Stimulated activated effector memory CD8-positive, alpha-beta T cell treated with anti-CD3 and anti-CD28 coated beads, Interleukin-12 subunit alpha, Interleukin-12 subunit beta, amount 100 ng/mL, for 72 hours (primary cell): Measurements from ENCODE around the gene SPIRE2.
A peak's percentile ranks its signal among the peaks of the same experiment; 100 is the strongest.

Experiments
- ATAC-seq: fragments of 150-1000 bp; cut with Tn5 transposase; 2 replicates; pipeline ENCODE4 v1.10.0; 2021
- DNase-seq, 2 donors: peaks; one replicate each; pipeline ENCODE4 v3.0.0; 2021 to 2022; ENCODE audit warnings: low spot score in 2 of 2
- H3K27ac Mint-ChIP-seq: one replicate; pipeline ENCODE4 v1.8.0; 2022; ENCODE audit warnings: mild to moderate bottlenecking, mixed read lengths
- H3K36me3 Mint-ChIP-seq: one replicate; pipeline ENCODE4 v1.8.0; 2022; ENCODE audit warnings: mild to moderate bottlenecking, mixed read lengths
- H3K4me1 Mint-ChIP-seq: one replicate; pipeline ENCODE4 v1.8.0; 2022; ENCODE audit warnings: mixed read lengths
- H3K4me3 Mint-ChIP-seq: one replicate; pipeline ENCODE4 v1.8.0; 2022; ENCODE audit warnings: mild to moderate bottlenecking, mixed read lengths
- H3K9me3 Mint-ChIP-seq: one replicate; pipeline ENCODE4 v1.8.0; 2022; ENCODE audit warnings: mixed read lengths

Gene SPIRE2

DNA sequence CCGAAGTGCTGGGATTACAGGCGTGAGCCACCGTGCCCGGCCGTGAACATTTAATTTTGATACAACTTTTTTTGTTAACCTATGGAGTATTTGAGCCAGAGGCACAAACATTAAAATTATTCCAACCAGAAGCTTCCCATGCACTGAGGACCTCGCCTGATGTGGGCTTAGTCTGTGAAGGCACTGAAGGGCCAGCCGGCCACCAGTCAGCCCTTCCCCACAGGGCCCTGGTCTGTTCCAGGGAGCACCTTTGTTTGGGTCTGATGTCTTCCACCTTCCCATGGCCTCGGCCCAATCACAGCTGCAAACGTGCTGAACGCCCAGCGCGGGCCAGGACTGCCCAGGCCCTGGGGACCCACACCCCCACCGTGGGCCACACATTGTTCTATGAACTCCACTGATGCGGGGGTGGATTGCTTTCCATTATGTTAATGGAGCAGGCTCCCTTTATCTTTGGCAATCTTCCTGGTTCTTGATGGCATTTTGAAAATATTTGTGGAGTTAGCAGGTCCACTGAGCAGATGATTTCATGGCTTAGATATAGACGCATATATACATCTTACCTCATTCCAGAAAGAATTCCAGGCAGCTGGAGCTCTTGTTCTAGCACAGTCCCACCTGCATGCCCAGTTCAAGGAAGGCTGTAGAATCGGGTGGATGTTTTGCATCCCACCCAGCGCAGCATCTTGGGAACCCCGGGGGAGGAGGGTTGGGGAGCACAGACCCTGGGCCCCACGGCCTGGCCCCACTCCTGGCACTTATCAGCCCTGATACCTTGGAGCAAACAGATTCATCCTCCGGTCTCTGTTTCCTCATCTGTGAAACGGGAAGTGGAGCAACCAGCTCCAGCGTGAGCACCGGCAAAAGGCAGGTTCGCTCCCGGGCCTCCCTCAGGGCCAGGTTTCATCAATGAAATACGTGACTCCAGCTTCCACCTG is 14.5 kb downstream of the SPIRE2 start:
- Mint-ChIP-seq H3K4me3 (no peak overlapping the region), H3K9me3 (no peaks in the 10 kb centered on the region), H3K27ac (no peak overlapping the region), H3K36me3 (peaks cover 7% of the 10 kb centered on the region), H3K4me1 (peaks cover 34% of the 10 kb centered on the region)
- no peak for ATAC-seq
- DNase-seq: no peak

DNA sequence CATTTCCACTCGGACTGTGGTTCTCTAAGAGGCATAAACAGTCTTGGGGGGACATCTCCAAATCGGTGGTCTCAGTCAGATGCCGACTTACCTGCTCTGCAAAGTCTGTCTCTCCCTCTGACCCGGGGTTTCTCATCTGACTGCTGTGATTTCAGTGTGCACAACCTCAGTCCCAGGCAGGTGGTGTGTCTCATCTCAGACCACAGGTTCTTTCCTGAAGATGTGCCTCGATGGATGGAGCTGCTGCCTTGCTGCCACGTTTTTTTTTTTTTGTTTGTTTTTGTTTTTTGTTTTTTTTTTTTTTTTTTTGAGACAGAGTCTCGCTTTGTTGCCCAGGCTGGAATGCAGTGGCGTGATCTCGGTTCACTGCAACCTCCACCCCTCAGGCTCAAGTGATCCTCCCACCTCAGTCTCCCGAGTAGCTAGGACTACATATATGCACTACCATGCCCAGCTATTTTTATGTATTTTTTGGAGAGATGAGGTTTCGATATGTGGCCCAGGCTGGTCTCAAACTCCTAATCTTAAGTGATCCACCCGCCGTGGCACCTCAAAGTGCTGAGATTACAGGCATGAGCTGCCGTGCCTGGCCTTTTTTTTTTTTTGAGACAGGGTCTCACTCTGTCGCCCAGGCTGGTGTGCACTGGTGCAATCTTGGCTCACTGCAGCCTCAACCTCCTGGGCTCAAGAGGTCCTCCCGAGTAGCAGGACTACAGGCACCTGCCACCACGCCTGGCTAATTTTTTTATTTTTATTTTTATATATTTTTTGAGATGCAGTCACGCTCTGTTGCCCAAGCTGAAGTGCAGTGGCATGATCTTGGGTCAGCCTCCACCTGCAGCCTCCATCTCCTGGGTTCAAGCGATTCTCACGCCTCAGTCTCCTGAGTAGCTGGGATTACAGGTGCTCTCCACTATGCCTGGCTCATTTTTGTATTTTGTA is 15.4 kb downstream of the SPIRE2 start:
- peaks cover 7% of the 10 kb centered on the region for H3K36me3 Mint-ChIP-seq
- no peak for DNase-seq

DNA sequence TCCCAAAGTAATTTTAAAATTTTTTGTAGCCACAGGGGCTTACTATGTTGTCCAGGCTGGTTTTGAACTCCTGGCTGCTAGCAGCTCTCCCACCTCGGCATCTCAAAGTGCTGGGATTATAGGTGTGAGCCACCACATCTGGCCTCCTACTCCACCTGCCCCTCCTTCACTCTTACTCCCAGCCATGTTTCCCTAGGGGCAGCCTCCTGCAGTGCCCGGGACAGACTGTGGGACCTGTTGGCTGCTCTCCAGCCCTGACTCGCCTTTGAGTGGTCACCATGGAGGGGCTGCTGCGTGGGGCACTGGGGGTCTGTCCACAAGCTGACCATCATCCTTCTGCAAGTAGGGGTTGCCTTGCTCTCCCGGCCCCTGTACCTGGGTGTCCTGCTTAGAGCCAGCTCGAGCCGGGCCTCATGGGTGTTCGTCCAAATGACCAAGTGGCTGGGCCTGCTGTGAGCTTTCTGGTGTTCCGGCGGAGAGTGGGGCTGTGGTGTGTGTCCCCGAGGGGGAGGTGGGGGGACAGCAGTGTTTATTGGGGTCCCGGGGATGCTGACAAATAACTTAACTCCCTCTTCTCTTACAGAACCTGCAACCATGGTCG is 16.6 kb downstream of the SPIRE2 start:
- no peak overlapping the region for H3K27ac Mint-ChIP-seq
- H3K36me3 Mint-ChIP-seq: peaks cover 7% of the 10 kb centered on the region
- no peaks in the 10 kb centered on the region for H3K9me3 Mint-ChIP-seq

More for the DNA sequence above, 15.4 kb downstream of the SPIRE2 start:
- Mint-ChIP-seq H3K9me3 (no peaks in the 10 kb centered on the region), H3K27ac (no peak overlapping the region), H3K4me3 (no peak overlapping the region), H3K4me1 (peaks cover 28% of the 10 kb centered on the region)
- ATAC-seq: no peak

DNA sequence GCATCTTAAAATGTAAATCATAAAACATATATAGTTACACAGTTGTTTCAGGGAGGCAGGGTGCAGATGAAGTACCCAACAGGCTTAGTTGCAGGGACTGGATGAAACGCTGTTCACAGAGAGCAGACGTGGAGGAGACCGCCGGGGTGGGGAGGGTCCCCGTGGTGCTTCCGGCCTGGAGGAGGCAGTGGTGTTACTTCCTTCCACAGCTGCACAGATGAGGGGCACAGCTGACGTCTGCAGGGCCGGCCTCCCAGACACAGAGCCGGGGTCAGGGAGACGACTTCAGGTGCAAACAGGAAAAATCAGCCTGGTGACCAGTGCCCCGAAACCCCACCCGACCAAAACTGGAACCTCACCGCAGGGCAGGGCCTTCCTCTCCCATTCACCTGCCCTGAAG is 17.1 kb downstream of the SPIRE2 start:
- DNase-seq (no peak), ATAC-seq (no peak)
- Mint-ChIP-seq H3K27ac (no peak overlapping the region), H3K4me3 (peak overlapping the region; percentile 30), H3K9me3 (no peaks in the 10 kb centered on the region), H3K4me1 (peaks cover 17% of the 10 kb centered on the region), H3K36me3 (peaks cover 7% of the 10 kb centered on the region)

More for the DNA sequence above, 16.6 kb downstream of the SPIRE2 start:
- Mint-ChIP-seq H3K4me1 (peaks cover 17% of the 10 kb centered on the region), H3K4me3 (no peak overlapping the region)
- ATAC-seq: no peak
- no peak for DNase-seq

DNA sequence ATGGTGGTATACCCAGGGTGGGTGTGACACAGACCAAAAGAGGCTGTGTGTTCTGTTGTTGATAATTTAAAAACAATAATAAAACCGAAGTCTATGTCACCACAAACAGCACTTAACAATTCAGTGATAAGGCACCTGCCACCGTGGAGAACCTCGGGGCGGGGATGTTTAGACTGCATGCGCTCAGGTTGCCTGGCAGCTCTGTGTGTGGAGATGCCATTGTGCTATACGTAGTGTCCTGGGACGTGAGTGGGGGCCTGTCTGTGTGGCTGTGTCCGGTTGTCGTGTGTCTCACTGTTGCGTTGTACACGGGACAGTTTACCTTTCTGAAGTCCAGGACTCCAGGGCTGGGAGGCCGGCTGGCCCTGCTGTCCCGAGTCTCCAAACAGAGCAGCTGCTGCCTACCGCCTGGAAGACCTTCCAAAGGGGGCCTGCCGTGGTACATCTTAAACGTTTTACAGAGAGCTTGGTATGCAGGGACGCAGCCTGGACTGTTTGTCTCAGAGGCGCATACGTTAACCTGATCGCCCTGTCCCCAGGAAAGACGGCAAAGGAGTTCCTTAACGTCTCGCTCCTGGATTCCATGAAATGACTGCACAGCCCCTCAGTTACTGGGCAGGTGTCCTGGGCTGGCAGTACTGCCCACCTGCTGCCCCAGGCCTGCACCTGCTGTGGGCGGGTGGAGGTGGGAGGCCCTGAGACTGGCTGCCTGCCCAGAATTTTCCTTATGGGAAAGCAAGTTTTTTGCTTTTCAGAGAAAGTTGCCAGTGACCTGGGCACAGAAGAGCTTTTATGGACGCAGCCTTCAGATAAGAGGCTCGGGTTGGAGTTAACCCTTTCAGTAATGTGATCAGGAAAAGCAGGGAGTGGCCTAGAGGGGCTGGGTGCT is 19.0 kb downstream of the SPIRE2 start:
- Mint-ChIP-seq H3K36me3 (no peaks in the 10 kb centered on the region), H3K9me3 (no peaks in the 10 kb centered on the region), H3K27ac (no peak overlapping the region), H3K4me3 (no peak overlapping the region), H3K4me1 (peaks cover 10% of the 10 kb centered on the region)
- DNase-seq: no peak
- no peak for ATAC-seq

DNA sequence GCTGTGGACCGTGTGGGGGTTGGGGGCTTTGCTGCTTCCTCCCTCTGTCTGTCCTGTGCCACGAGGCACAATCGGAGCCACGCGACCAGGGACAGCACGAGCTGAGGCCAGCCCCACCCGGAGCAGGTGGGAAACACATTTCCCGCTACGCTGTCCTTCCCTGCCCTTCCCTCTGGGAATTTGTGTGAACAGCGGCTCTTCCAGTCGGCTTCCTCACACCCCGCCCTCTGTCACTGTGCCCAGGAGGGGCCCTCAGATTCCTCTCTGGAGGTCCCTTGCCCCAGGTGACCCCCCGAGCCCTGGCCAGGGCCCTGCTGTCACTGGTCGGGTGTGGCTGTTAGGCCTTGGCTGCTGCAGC is 19.6 kb downstream of the SPIRE2 start:
- DNase-seq: no peak

DNA sequence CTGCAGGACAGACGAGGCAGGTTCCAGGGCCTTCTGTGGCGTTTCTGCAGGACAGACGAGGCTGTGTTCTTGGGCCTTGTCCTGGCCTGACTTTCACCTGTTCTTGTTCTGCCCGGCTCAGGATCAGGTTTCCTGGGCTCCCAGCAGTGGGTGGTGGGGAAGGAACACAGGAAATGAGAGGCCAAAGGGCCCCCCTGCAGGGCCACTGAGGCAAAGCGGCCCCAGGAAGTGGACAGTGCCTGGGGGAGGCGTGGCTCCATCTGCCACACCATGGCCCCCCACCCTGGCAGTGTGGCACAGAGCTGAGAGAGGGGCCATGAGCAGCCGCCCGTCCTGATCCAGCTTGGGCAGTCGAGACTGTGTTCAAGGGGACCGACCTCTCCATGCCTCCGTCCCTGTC is 20.7 kb downstream of the SPIRE2 start:
- Mint-ChIP-seq H3K36me3 (no peaks in the 10 kb centered on the region), H3K4me3 (no peak overlapping the region), H3K27ac (no peak overlapping the region), H3K4me1 (peaks cover 10% of the 10 kb centered on the region), H3K9me3 (no peaks in the 10 kb centered on the region)
- no peak for DNase-seq
- no peak for ATAC-seq

More for the DNA sequence above, 19.6 kb downstream of the SPIRE2 start:
- peaks cover 10% of the 10 kb centered on the region for H3K4me1 Mint-ChIP-seq
- no peak overlapping the region for H3K4me3 Mint-ChIP-seq
- ATAC-seq: no peak
- H3K27ac Mint-ChIP-seq: no peak overlapping the region
- no peaks in the 10 kb centered on the region for H3K36me3 Mint-ChIP-seq
- H3K9me3 Mint-ChIP-seq: no peaks in the 10 kb centered on the region

DNA sequence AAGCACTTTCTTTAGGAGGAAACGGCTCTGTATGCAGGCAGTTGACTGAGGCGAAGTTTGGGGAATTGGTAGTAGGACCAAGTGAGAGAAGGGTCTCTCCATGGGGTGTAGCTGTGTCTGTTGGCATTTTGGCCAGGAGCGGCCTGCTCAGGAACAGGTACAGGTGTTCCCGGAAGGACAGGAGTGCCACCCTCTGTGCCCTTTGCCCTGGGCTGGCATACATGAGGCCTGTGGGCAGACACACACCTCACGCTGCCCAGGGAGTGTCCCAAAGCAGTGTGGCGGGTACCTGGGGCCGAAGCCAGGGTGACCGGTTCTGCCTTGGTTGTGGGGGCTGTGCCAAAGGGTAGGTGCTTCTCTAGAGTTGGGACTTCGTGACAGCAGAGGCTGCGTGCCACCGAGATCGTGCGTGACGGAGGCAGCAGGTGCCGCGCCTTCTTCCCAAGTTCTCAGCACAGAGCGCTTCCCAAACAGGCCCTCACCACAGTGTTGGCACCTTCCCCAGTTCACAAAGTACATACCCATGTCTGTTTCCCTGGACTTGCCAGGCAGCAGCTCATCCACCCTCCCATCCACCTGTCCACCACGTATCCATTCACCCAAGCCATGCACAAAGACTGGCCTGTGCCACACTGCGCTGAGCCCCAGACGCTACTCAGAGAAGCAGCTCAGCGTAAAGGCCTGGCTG is 25.2 kb downstream of the SPIRE2 start:
- Mint-ChIP-seq H3K27ac (no peak overlapping the region), H3K4me1 (no peaks in the 10 kb centered on the region), H3K36me3 (no peaks in the 10 kb centered on the region), H3K9me3 (no peaks in the 10 kb centered on the region), H3K4me3 (no peak overlapping the region)
- DNase-seq (no peak), ATAC-seq (peak; percentile 21)

DNA sequence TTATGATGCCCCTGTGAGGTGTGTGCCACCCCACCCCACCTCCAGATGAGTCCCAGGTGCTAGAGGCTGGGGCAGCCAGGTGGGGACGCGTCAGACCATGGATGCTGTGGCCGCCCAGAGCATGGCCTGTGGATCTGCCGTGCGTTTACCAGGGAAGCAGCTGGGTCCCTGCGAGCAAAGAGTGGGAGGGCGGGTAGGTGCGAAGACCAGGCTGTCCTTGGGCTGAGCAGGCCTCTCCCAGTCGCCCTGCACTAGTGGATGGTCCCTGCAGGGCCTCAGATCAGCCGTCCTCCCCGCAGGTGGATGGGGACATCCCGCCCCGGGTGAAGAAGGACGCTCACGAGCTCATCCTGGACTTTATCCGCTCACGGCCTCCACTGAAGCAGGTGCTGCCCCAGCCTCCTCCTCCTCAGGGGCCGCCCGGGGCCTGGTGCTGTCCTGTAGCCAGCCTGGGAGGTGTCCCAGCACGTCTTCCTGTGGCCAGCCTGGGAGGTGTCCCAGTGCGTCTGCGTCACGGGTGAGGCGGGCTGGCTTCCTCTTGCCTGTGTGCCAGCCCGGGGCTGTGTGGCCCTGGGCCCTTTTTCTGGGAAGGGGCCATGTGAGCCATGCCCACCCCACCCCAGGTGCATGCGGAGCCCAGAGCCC is 27.1 kb downstream of the SPIRE2 start:
- peaks cover 2% of the 10 kb centered on the region for H3K4me1 Mint-ChIP-seq
- DNase-seq: no peak
- H3K27ac Mint-ChIP-seq: no peak overlapping the region
- no peaks in the 10 kb centered on the region for H3K9me3 Mint-ChIP-seq
- no peak for ATAC-seq
- no peak overlapping the region for H3K4me3 Mint-ChIP-seq
- H3K36me3 Mint-ChIP-seq: no peaks in the 10 kb centered on the region

DNA sequence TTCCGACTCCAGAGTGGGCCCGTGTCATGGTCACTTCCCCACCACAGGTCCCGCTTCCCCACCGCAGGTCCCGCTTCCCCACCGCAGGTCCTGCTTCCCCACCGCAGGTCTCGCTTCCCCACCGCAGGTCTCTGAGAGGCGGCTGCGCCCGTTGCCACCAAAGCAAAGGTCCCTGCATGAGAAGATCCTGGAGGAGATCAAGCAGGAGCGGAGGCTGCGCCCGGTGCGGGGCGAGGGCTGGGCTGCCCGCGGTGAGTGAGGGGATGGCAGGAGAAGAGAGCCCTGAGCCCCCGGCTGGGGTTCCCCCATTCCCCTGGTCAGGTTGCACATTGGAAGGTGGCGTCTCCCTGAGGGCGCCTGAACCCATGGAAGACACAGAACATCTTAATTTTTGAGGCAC is 27.7 kb downstream of the SPIRE2 start:
- peaks cover 7% of the 10 kb centered on the region for H3K4me1 Mint-ChIP-seq
- ATAC-seq (no peak), DNase-seq (no peak)
- no peak overlapping the region for H3K4me3 Mint-ChIP-seq
- no peak overlapping the region for H3K27ac Mint-ChIP-seq
- H3K9me3 Mint-ChIP-seq: no peaks in the 10 kb centered on the region
- H3K36me3 Mint-ChIP-seq: no peaks in the 10 kb centered on the region

DNA sequence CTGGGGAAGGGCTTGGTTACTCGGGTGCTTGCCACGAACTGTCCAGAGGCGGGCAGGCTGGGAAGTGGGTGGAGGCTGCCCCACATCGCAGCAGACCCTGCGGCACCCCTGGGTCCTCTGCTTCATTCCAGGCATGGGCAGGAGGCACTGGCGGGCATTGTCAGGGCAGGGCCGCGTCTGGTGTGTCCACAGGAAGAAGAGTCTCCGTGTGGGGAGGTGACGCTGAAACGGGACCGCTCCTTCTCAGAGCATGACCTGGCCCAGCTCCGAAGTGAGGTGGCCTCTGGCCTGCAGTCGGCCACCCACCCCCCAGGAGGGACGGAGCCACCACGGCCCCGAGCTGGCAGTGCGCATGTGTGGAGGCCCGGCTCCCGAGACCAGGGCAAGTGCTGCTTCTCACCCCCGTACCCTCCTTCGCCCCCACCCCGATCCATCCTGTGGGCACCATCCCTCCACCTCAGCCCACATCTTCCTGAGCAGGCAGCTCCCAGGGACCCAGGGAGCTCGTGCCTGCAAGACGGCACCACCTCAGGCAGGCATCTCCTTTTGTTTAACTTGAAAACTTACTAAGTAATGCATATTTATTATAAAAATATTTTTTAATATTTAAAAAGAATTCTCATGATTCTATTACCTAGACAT is 30.8 kb downstream of the SPIRE2 start:
- Mint-ChIP-seq H3K4me3 (no peak overlapping the region), H3K4me1 (peaks cover 29% of the 10 kb centered on the region), H3K36me3 (no peaks in the 10 kb centered on the region), H3K27ac (no peak overlapping the region), H3K9me3 (no peaks in the 10 kb centered on the region)
- DNase-seq: no peak
- no peak for ATAC-seq

DNA sequence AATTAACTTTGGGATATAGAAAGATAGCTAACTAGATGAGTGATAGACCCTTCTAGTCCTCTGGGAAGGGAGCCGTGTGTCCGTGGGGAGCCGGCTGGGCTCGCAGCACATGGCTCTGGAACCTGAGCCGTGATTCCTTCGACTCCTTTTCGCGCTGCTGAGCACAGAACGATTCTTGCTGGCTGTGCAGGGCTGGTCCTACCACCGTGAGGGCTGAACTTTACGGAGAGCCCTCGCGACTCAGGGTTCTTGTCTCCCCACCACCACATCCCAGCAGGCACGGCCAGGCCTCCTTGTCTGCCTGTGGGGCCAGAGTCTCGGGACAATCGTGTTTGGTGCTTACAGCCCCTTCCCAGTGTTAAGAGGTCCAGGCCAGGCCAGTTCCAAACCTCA is 31.3 kb downstream of the SPIRE2 start:
- Mint-ChIP-seq H3K27ac (no peak overlapping the region), H3K36me3 (no peaks in the 10 kb centered on the region), H3K4me3 (no peak overlapping the region), H3K9me3 (no peaks in the 10 kb centered on the region), H3K4me1 (peaks cover 34% of the 10 kb centered on the region)
- no peak for ATAC-seq
- no peak for DNase-seq

DNA sequence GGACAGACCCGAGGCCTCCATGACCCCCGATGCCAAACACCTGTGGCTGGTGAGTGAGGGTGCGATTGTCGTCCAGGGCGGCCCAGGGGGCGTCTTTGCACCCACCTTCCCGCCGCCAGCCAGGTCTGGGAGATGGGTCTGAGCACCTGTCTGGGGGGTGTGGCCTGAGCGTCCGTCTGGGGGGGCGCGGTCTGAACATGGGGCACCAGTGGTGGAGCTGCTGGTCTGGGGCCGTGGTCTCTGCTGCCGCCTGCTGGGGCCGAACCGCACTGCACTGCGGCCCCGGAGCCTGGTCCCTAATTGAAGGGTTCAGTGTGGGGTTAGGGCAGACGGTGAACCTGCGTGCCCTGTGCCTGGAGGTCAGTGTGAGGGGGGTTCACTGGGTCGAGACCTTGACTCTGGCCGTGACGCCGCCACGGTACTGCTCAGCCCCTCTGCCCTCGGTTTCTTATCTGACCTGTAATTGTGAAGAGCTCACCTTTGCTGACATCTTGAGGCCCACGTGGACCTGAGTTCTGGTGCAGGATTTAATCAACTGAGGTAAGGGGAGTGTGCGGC is 32.6 kb downstream of the SPIRE2 start:
- peaks cover 44% of the 10 kb centered on the region for H3K4me1 Mint-ChIP-seq
- H3K9me3 Mint-ChIP-seq: no peaks in the 10 kb centered on the region
- H3K4me3 Mint-ChIP-seq: no peak overlapping the region
- H3K27ac Mint-ChIP-seq: no peak overlapping the region
- no peaks in the 10 kb centered on the region for H3K36me3 Mint-ChIP-seq
- ATAC-seq: peak; percentile 84
- DNase-seq: peak; percentile 86 to 92
